ENCODE data around the gene CPSF4L.
A peak's percentile ranks its signal among the peaks of the same experiment; 100 is the strongest.

CPSF4L gene

GRCh38 chr17:73286863-73287296, 25.2 kb upstream of the CPSF4L start:
- H3K9ac ChIP-seq (ENCODE audit: low read depth, low read length) = peak overlapping the region; percentile 1
- peaks cover 42% of the 10 kb centered on the region for H3K36me3 ChIP-seq (ENCODE audit: insufficient read depth, low read length)
- H3K27me3 ChIP-seq (ENCODE audit: control insufficient read depth, insufficient read depth, low read length) = no peaks in the 10 kb centered on the region
- no peaks in the 10 kb centered on the region for H3K9me3 ChIP-seq (replicated peaks; ENCODE audit: low read length)
- H3K4me3 ChIP-seq (ENCODE audit: low read length) = no peak overlapping the region
- H3K4me1 ChIP-seq (ENCODE audit: control insufficient read depth, insufficient read depth, low read length) = peaks cover 59% of the 10 kb centered on the region
- H3K4me2 ChIP-seq (ENCODE audit: low read length) = peak overlapping the region; percentile 59

- Histone ChIP-seq H3K4me2 (ENCODE audit: low read length) (peak overlapping the region; percentile 59), H3K27me3 (ENCODE audit: control insufficient read depth, insufficient read depth, low read length) (no peaks in the 10 kb centered on the region), H3K4me3 (ENCODE audit: low read length) (no peak overlapping the region), H3K36me3 (ENCODE audit: insufficient read depth, low read length) (peaks cover 43% of the 10 kb centered on the region), H3K9ac (ENCODE audit: low read depth, low read length) (peak overlapping the region; percentile 1), H3K4me1 (ENCODE audit: control insufficient read depth, insufficient read depth, low read length) (peaks cover 52% of the 10 kb centered on the region), H3K9me3 (replicated peaks; ENCODE audit: low read length) (no peaks in the 10 kb centered on the region)
Measured at GRCh38 chr17:73285916-73286862, 24.5 kb upstream of the CPSF4L start.

GRCh38 chr17:73285603-73285908, 23.9 kb upstream of the CPSF4L start:
- H3K9me3 ChIP-seq (replicated peaks; ENCODE audit: low read length) = no peaks in the 10 kb centered on the region
- H3K9ac ChIP-seq (ENCODE audit: low read depth, low read length) = no peak overlapping the region
- H3K4me2 ChIP-seq (ENCODE audit: low read length) = no peak overlapping the region
- peaks cover 46% of the 10 kb centered on the region for H3K4me1 ChIP-seq (ENCODE audit: control insufficient read depth, insufficient read depth, low read length)
- H3K27me3 ChIP-seq (ENCODE audit: control insufficient read depth, insufficient read depth, low read length) = no peaks in the 10 kb centered on the region
- peaks cover 43% of the 10 kb centered on the region for H3K36me3 ChIP-seq (ENCODE audit: insufficient read depth, low read length)
- H3K4me3 ChIP-seq (ENCODE audit: low read length) = no peak overlapping the region

GRCh38 chr17:73284906-73285602, 23.4 kb upstream of the CPSF4L start:
- peaks cover 41% of the 10 kb centered on the region for H3K4me1 ChIP-seq (ENCODE audit: control insufficient read depth, insufficient read depth, low read length)
- no peak overlapping the region for H3K4me3 ChIP-seq (ENCODE audit: low read length)
- H3K9ac ChIP-seq (ENCODE audit: low read depth, low read length) = no peak overlapping the region
- no peak overlapping the region for H3K4me2 ChIP-seq (ENCODE audit: low read length)
- no peaks in the 10 kb centered on the region for H3K27me3 ChIP-seq (ENCODE audit: control insufficient read depth, insufficient read depth, low read length)
- peaks cover 45% of the 10 kb centered on the region for H3K36me3 ChIP-seq (ENCODE audit: insufficient read depth, low read length)
- H3K9me3 ChIP-seq (replicated peaks; ENCODE audit: low read length) = no peaks in the 10 kb centered on the region

GRCh38 chr17:73284354-73284753, 22.7 kb upstream of the CPSF4L start:
- Histone ChIP-seq H3K4me1 (ENCODE audit: control insufficient read depth, insufficient read depth, low read length) (peaks cover 34% of the 10 kb centered on the region), H3K36me3 (ENCODE audit: insufficient read depth, low read length) (peaks cover 49% of the 10 kb centered on the region)

GRCh38 chr17:73283841-73284282, 22.2 kb upstream of the CPSF4L start:
- Histone ChIP-seq H3K27me3 (ENCODE audit: control insufficient read depth, insufficient read depth, low read length) (no peaks in the 10 kb centered on the region), H3K36me3 (ENCODE audit: insufficient read depth, low read length) (peaks cover 49% of the 10 kb centered on the region), H3K4me3 (ENCODE audit: low read length) (no peak overlapping the region), H3K9me3 (replicated peaks; ENCODE audit: low read length) (no peaks in the 10 kb centered on the region), H3K9ac (ENCODE audit: low read depth, low read length) (no peak overlapping the region), H3K4me1 (ENCODE audit: control insufficient read depth, insufficient read depth, low read length) (peaks cover 30% of the 10 kb centered on the region), H3K4me2 (ENCODE audit: low read length) (no peak overlapping the region)

More at GRCh38 chr17:73284354-73284753, 22.7 kb upstream of the CPSF4L start:
- H3K9me3 ChIP-seq (replicated peaks; ENCODE audit: low read length) = no peaks in the 10 kb centered on the region
- H3K27me3 ChIP-seq (ENCODE audit: control insufficient read depth, insufficient read depth, low read length) = no peaks in the 10 kb centered on the region
- no peak overlapping the region for H3K4me2 ChIP-seq (ENCODE audit: low read length)
- H3K4me3 ChIP-seq (ENCODE audit: low read length) = no peak overlapping the region
- H3K9ac ChIP-seq (ENCODE audit: low read depth, low read length) = no peak overlapping the region

GRCh38 chr17:73283250-73283649, 21.6 kb upstream of the CPSF4L start:
- H3K4me3 ChIP-seq (ENCODE audit: low read length) = no peak overlapping the region
- no peak overlapping the region for H3K4me2 ChIP-seq (ENCODE audit: low read length)
- peaks cover 49% of the 10 kb centered on the region for H3K36me3 ChIP-seq (ENCODE audit: insufficient read depth, low read length)
- H3K9ac ChIP-seq (ENCODE audit: low read depth, low read length) = no peak overlapping the region
- no peaks in the 10 kb centered on the region for H3K9me3 ChIP-seq (replicated peaks; ENCODE audit: low read length)
- H3K4me1 ChIP-seq (ENCODE audit: control insufficient read depth, insufficient read depth, low read length) = peaks cover 30% of the 10 kb centered on the region
- H3K27me3 ChIP-seq (ENCODE audit: control insufficient read depth, insufficient read depth, low read length) = no peaks in the 10 kb centered on the region

GRCh38 chr17:73282629-73283028, 20.9 kb upstream of the CPSF4L start:
- H3K9me3 ChIP-seq (replicated peaks; ENCODE audit: low read length) = no peaks in the 10 kb centered on the region
- H3K36me3 ChIP-seq (ENCODE audit: insufficient read depth, low read length) = peaks cover 49% of the 10 kb centered on the region
- H3K4me1 ChIP-seq (ENCODE audit: control insufficient read depth, insufficient read depth, low read length) = peaks cover 26% of the 10 kb centered on the region
- H3K9ac ChIP-seq (ENCODE audit: low read depth, low read length) = no peak overlapping the region
- no peaks in the 10 kb centered on the region for H3K27me3 ChIP-seq (ENCODE audit: control insufficient read depth, insufficient read depth, low read length)
- no peak overlapping the region for H3K4me3 ChIP-seq (ENCODE audit: low read length)
- no peak overlapping the region for H3K4me2 ChIP-seq (ENCODE audit: low read length)

GRCh38 chr17:73281928-73282327, 20.2 kb upstream of the CPSF4L start:
- Histone ChIP-seq H3K36me3 (ENCODE audit: insufficient read depth, low read length) (peaks cover 49% of the 10 kb centered on the region), H3K9me3 (replicated peaks; ENCODE audit: low read length) (no peaks in the 10 kb centered on the region), H3K27me3 (ENCODE audit: control insufficient read depth, insufficient read depth, low read length) (no peaks in the 10 kb centered on the region), H3K9ac (ENCODE audit: low read depth, low read length) (no peak overlapping the region), H3K4me1 (ENCODE audit: control insufficient read depth, insufficient read depth, low read length) (peaks cover 19% of the 10 kb centered on the region), H3K4me3 (ENCODE audit: low read length) (no peak overlapping the region), H3K4me2 (ENCODE audit: low read length) (no peak overlapping the region)

GRCh38 chr17:73280191-73280590, 18.5 kb upstream of the CPSF4L start:
- Histone ChIP-seq H3K4me1 (ENCODE audit: control insufficient read depth, insufficient read depth, low read length) (peaks cover 10% of the 10 kb centered on the region), H3K27me3 (ENCODE audit: control insufficient read depth, insufficient read depth, low read length) (no peaks in the 10 kb centered on the region), H3K4me2 (ENCODE audit: low read length) (no peak overlapping the region), H3K36me3 (ENCODE audit: insufficient read depth, low read length) (peaks cover 37% of the 10 kb centered on the region), H3K9me3 (replicated peaks; ENCODE audit: low read length) (no peaks in the 10 kb centered on the region), H3K9ac (ENCODE audit: low read depth, low read length) (no peak overlapping the region), H3K4me3 (ENCODE audit: low read length) (no peak overlapping the region)

GRCh38 chr17:73279704-73280103, 18.0 kb upstream of the CPSF4L start:
- Histone ChIP-seq H3K27me3 (ENCODE audit: control insufficient read depth, insufficient read depth, low read length) (no peaks in the 10 kb centered on the region), H3K9me3 (replicated peaks; ENCODE audit: low read length) (no peaks in the 10 kb centered on the region), H3K36me3 (ENCODE audit: insufficient read depth, low read length) (peaks cover 32% of the 10 kb centered on the region), H3K4me1 (ENCODE audit: control insufficient read depth, insufficient read depth, low read length) (peaks cover 10% of the 10 kb centered on the region), H3K4me3 (ENCODE audit: low read length) (no peak overlapping the region), H3K9ac (ENCODE audit: low read depth, low read length) (no peak overlapping the region), H3K4me2 (ENCODE audit: low read length) (no peak overlapping the region)
